GM23338 (cell line): ENCODE measurements around the gene C22orf23. TPM values are rescaled to one million over a fixed set of nuclear protein-coding genes. Genes with fewer than 3 reads are reported as not detected.

Source experiments
- ATAC-seq: fragments of 200-7000 bp; cut with Tn5 transposase; 3 replicates; pipeline ENCODE4 v1.9.1; 2020
- DNase-seq: peaks from one replicate; pipeline ENCODE4 v3.0.0-alpha.2; 2015; ENCODE audit warnings: low spot score
- H2AFZ ChIP-seq: fragments of 200-600 bp; sonication (generic); 2 replicates; pipeline ENCODE4 v1.8.0; 2016; ENCODE audit warnings: antibody characterized with exemption, mild to moderate bottlenecking, moderate library complexity
- H3F3A ChIP-seq: fragments of 200-600 bp; sonication (generic); replicated peaks from 2 replicates; pipeline ENCODE4 v1.8.0; 2017; ENCODE audit warnings: antibody characterized with exemption, mixed run types, low read depth
- H3K27ac ChIP-seq: fragments of 200-600 bp; sonication (generic); 2 replicates; pipeline ENCODE4 v1.6.1; 2016; ENCODE audit warnings: low read depth
- H3K27me3 ChIP-seq: fragments of 200-600 bp; sonication (generic); 2 replicates; pipeline ENCODE4 v1.8.0; 2016; ENCODE audit warnings: mild to moderate bottlenecking, mixed run types, moderate library complexity; ENCODE audit not compliant: insufficient read depth
- H3K36me3 ChIP-seq: fragments of 200-600 bp; sonication (generic); 2 replicates; pipeline ENCODE4 v1.8.0; 2016; ENCODE audit warnings: mild to moderate bottlenecking; ENCODE audit not compliant: insufficient read depth
- H3K4me1 ChIP-seq: fragments of 200-600 bp; sonication (generic); 2 replicates; pipeline ENCODE4 v1.8.0; 2016; ENCODE audit warnings: mild to moderate bottlenecking, moderate library complexity; ENCODE audit not compliant: insufficient read depth
- H3K4me2 ChIP-seq: fragments of 200-600 bp; sonication (generic); 2 replicates; pipeline ENCODE4 v1.7.1; 2017; ENCODE audit warnings: mixed run types
- H3K4me3 ChIP-seq: fragments of 200-600 bp; sonication (generic); 2 replicates; pipeline ENCODE4 v1.6.1; 2016; ENCODE audit warnings: mixed run types
- H3K79me2 ChIP-seq: fragments of 200-600 bp; sonication (generic); replicated peaks from 2 replicates; pipeline ENCODE4 v1.8.0; 2017; ENCODE audit warnings: mild to moderate bottlenecking; ENCODE audit not compliant: insufficient read depth
- H3K9me2 ChIP-seq: fragments of 200-600 bp; sonication (generic); 2 replicates; pipeline ENCODE4 v1.8.0; 2017; ENCODE audit not compliant: insufficient read depth
- H4K20me1 ChIP-seq: fragments of 200-600 bp; sonication (generic); replicated peaks from 2 replicates; pipeline ENCODE4 v1.8.0; 2017; ENCODE audit warnings: mild to moderate bottlenecking; ENCODE audit not compliant: insufficient read depth
- H3K27ac Mint-ChIP-seq: 2 replicates; pipeline ENCODE4 v1.8.0; 2020; ENCODE audit warnings: inconsistent platforms, mild to moderate bottlenecking, moderate library complexity, mixed read lengths
- H3K27me3 Mint-ChIP-seq: 3 replicates; pipeline ENCODE4 v1.8.0; 2022; ENCODE audit warnings: low read depth, mild to moderate bottlenecking, moderate library complexity, mixed read lengths, inconsistent platforms; ENCODE audit not compliant: insufficient read depth, poor library complexity
- H3K36me3 Mint-ChIP-seq: 3 replicates; pipeline ENCODE4 v1.8.0; 2021; ENCODE audit warnings: low read depth, mild to moderate bottlenecking, inconsistent platforms, moderate library complexity, mixed read lengths
- H3K4me1 Mint-ChIP-seq: 3 replicates; pipeline ENCODE4 v1.8.0; 2020; ENCODE audit warnings: mild to moderate bottlenecking, inconsistent platforms, mixed read lengths
- H3K4me3 Mint-ChIP-seq: 3 replicates; pipeline ENCODE4 v1.8.0; 2021; ENCODE audit warnings: moderate library complexity, mild to moderate bottlenecking, inconsistent platforms, mixed read lengths
- H3K9me3 Mint-ChIP-seq: 3 replicates; pipeline ENCODE4 v1.8.0; 2020; ENCODE audit warnings: moderate library complexity, mild to moderate bottlenecking, inconsistent platforms, mixed read lengths
- CTCF ChIP-seq, 2 experiments: fragments of 200-600 bp in 1 of 2; sonication (generic) in 1 of 2; conservative IDR thresholded peaks; 2 replicates each; pipeline versions ENCODE4 v1.5.1 to v1.6.1; 2016 to 2017; ENCODE audit warnings: antibody characterized with exemption in 2 of 2, low read depth in 2 of 2, mild to moderate bottlenecking in 2 of 2, moderate library complexity in 1 of 2
- EZH2 ChIP-seq: fragments of 200-600 bp; sonication (generic); IDR thresholded peaks from one replicate; pipeline ENCODE4 v1.8.0; 2017; ENCODE audit warnings: antibody characterized with exemption, mild to moderate bottlenecking, low read depth; ENCODE audit not compliant: unreplicated experiment
- JUNB ChIP-seq: IDR thresholded peaks from one replicate; pipeline ENCODE4 v1.6.1; 2016; ENCODE audit warnings: antibody characterized with exemption; ENCODE audit not compliant: unreplicated experiment
- NANOG ChIP-seq: IDR thresholded peaks from 2 replicates; pipeline ENCODE4 v1.6.1; 2016; ENCODE audit warnings: antibody characterized with exemption, borderline replicate concordance
- REST ChIP-seq: IDR thresholded peaks from one replicate; pipeline ENCODE4 v1.6.1; 2018; ENCODE audit warnings: antibody characterized with exemption; ENCODE audit not compliant: unreplicated experiment
- STAT1 ChIP-seq: IDR thresholded peaks from one replicate; pipeline ENCODE4 v1.6.1; 2016; ENCODE audit warnings: antibody characterized with exemption; ENCODE audit not compliant: unreplicated experiment
- ZNF114 ChIP-seq: fragments of 250-450 bp; sonication (Bioruptor Pico); IDR thresholded peaks from 2 replicates; pipeline ENCODE4 v1.5.0; 2020; ENCODE audit warnings: mild to moderate bottlenecking, moderate library complexity
- ZNF462 ChIP-seq: fragments of 250-450 bp; sonication (Bioruptor Pico); IDR thresholded peaks from 2 replicates; pipeline ENCODE4 v1.5.0; 2020; ENCODE audit warnings: mild to moderate bottlenecking, moderate library complexity
- polyA plus RNA-seq: library from polyadenylated mRNA; unstranded; fragments of >200 nt; fragmentation: Nextera tagmentation; extraction: Ambion mirVana; gene quantifications from 2 replicates; pipeline ENCODE4 v1.2.1, GENCODE V29; 2016
- total RNA-seq: library from RNA; depleted of rRNA; stranded (reverse); fragments of >200 nt; shearing (Covaris generic); gene quantifications from 2 replicates; pipeline ENCODE4 v1.2.3, GENCODE V29; 2014

Gene C22orf23
- total and polyA plus RNA-seq, 2 experiments from 2014 or later: 0.38 TPM; not detected in 1

- H3K27me3 Mint-ChIP-seq: peaks cover 12% of the 10 kb centered on the region
- no peaks in the 10 kb centered on the region for H3K27me3 ChIP-seq
- H3K9me3 Mint-ChIP-seq: no peaks in the 10 kb centered on the region
- TF ChIP-seq ZNF114 (CRISPR knock-in tag) (no peak), EZH2 (no peak)
- H3K27ac Mint-ChIP-seq: no peak overlapping the region
- H3K4me3 Mint-ChIP-seq: no peak overlapping the region
- no peak overlapping the region for H3K27ac ChIP-seq
- H3K4me3 ChIP-seq: no peak overlapping the region
- H3K79me2 ChIP-seq: no peaks in the 10 kb centered on the region
- no peaks in the 10 kb centered on the region for H3K4me1 ChIP-seq
- H3K36me3 Mint-ChIP-seq: no peaks in the 10 kb centered on the region; the same call in 2 of the 3 replicates
- ATAC-seq: no peak
- no peaks in the 10 kb centered on the region for H3K9me2 ChIP-seq
- no peak overlapping the region for H3K4me2 ChIP-seq
- no peak overlapping the region for H2AFZ ChIP-seq
- H3K4me1 Mint-ChIP-seq: peaks cover 13% of the 10 kb centered on the region
- H3F3A ChIP-seq: no peaks in the 10 kb centered on the region
- H3K36me3 ChIP-seq: no peaks in the 10 kb centered on the region
- no peaks in the 10 kb centered on the region for H4K20me1 ChIP-seq
- no peak for DNase-seq
Measured at GRCh38 chr22:37994049-37994448, 40.6 kb upstream of the C22orf23 start.

GRCh38 chr22:37991731-37992442, 38.5 kb upstream of the C22orf23 start:
- no peak for ATAC-seq
- no peak overlapping the region for H3K4me3 Mint-ChIP-seq
- no peak overlapping the region for H2AFZ ChIP-seq
- TF ChIP-seq REST (no peak), ZNF114 (CRISPR knock-in tag) (no peak), ZNF462 (CRISPR knock-in tag) (no peak), EZH2 (no peak), CTCF (conservative IDR thresholded peaks at IDR 0.05; ENCODE audit: low read depth in 2 of 2) (no peak), NANOG (no peak), JUNB (no peak), STAT1 (no peak)

More at GRCh38 chr22:37991731-37992442, 38.5 kb upstream of the C22orf23 start:
- Histone ChIP-seq H3K79me2 (no peaks in the 10 kb centered on the region), H4K20me1 (no peaks in the 10 kb centered on the region), H3K4me3 (no peak overlapping the region), H3K4me1 (no peaks in the 10 kb centered on the region), H3K27ac (no peak overlapping the region), H3K27me3 (no peaks in the 10 kb centered on the region), H3K4me2 (no peak overlapping the region), H3K36me3 (no peaks in the 10 kb centered on the region), H3F3A (no peaks in the 10 kb centered on the region), H3K9me2 (no peaks in the 10 kb centered on the region)
- Mint-ChIP-seq H3K4me1 (peaks cover 7% of the 10 kb centered on the region), H3K36me3 (no peaks in the 10 kb centered on the region), H3K27me3 (peaks cover 8% of the 10 kb centered on the region), H3K27ac (no peak overlapping the region), H3K9me3 (no peaks in the 10 kb centered on the region)
- DNase-seq: no peak
